Lower leg skin (tissue), 4 donors: Measurements from ENCODE around the gene TRIM48. TPM values are rescaled to one million over a fixed set of nuclear protein-coding genes. Genes with fewer than 3 reads are reported as not detected.
"Not testable (repeated sequence)": the region's sequence is repeated elsewhere in the genome, so short reads cannot be mapped to it uniquely, and the experiment has no call there.

Experiments
- DNase-seq, 2 donors: peaks; one replicate each; pipeline ENCODE4 v3.0.0-alpha.2; 2019; ENCODE audit warnings: low spot score in 2 of 2
- H3K4me3 ChIP-seq: fragments of 200-600 bp; sonication (generic); 2 replicates; pipeline ENCODE4 v1.5.1; 2017; ENCODE audit warnings: mild to moderate bottlenecking, low read depth; ENCODE audit not compliant: poor library complexity, severe bottlenecking
- POLR2A ChIP-seq, 2 donors: fragments of 450-650 bp; IDR thresholded peaks; one replicate each; pipeline ENCODE4 v1.6.1; 2016 to 2017; ENCODE audit warnings: antibody characterized with exemption in 2 of 2, mild to moderate bottlenecking in 1 of 2, moderate library complexity in 1 of 2
- WGBS, 2 donors: methylation state at CpG; one replicate each; pipeline ENCODE4 v1.1.5; 2018; 5-methylcytosine and 5-hydroxymethylcytosine counted together
- intact Hi-C: fragments of 100-400 bp; cut with DNase I; formaldehyde crosslinking; loops from one replicate; pipeline ENCODE4 v1.15.0; 2023; ENCODE audit warnings: low total_unique reads
- total RNA-seq, 4 donors: library from RNA; depleted of rRNA; stranded (reverse); fragments of >200 nt; gene quantifications; one replicate each; pipeline ENCODE4 v1.1.0, GENCODE V29; 2016
- TF ChIP-seq, protein P1 (sequence below), 3 donors: fragments of 450-650 bp; IDR thresholded peaks; one replicate each; pipeline ENCODE4 v1.5.1; 2016; ENCODE audit warnings: antibody characterized with exemption in 3 of 3, mild to moderate bottlenecking in 3 of 3, moderate library complexity in 2 of 3

TRIM48 gene, protein sequence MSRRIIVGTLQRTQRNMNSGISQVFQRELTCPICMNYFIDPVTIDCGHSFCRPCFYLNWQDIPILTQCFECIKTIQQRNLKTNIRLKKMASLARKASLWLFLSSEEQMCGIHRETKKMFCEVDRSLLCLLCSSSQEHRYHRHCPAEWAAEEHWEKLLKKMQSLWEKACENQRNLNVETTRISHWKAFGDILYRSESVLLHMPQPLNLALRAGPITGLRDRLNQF
- not detected for total RNA-seq

DNA sequence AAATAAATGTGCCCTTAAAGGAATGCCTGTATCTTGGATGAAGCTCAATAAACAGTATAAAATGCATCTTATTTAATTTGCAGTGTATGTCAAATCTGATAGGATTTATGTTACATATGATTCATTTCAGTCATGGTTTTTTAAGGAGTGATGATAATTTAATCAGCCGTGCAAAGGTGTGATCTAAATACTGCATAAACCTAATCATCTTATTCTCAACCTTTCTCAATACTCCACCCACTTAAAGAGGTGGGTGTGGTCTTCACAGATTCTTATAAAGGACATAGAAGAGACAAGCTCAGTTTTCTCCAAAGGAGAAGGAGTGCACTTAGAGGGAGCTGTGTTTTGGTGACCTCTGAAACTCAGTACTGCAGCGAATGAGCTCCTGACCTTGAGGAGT lies at the start of gene TRIM48:
TRIM48 (plus strand) TSS at position 301 of the 400 bp plus-strand sequence. CDS start 113 bp downstream, outside the sequence.
- DNase-seq, H3K4me3 ChIP-seq, intact Hi-C loops: not testable (repeated sequence)
- WGBS, 2 donors: 58 to 64% methylated on average over 2 of the region's 2 CpGs

DNA sequence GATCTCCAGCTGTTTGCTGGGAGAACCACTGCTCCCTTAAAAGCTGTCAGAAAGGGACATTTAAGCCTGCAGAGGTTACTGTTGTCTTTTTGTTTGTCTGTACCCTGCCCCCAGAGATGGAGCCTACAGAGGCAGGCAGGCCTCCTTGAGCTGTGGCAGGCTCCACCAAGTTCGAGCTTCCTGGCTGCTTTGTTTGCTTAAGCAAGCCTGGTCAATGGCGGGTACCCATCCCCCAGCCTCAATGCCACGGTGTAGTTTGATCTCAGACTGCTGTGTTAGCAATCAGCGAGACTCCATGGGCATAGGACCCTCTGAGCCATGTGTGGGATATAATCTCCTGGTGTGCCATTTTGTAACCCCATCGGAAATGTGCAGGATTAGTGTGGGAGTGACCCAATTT lies 23.6 kb upstream of the TRIM48 start:
- 68 to 78% methylated on average over 5 of the region's 5 CpGs for WGBS, 2 donors
- intact Hi-C loops, DNase-seq, H3K4me3 ChIP-seq: not testable (repeated sequence)

DNA sequence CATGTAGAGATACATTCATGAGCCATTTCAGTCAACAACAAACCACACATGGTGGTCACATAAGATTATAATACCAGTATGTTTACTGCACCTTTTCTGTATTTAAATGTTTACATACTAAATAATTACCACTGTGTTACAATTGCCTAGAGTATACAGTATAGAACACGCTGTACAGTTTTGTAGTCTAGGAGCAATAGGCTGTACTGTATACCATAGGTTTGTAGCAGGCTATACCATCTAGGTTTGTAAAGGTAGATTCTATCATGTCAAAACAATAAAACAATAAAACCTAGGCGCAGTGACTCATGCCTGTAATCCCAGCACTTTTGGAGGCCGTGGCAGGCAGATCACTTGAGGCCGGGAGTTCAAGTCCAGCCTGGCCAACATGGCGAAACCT lies 1.1 kb downstream of the TRIM48 start:
- no peak for DNase-seq
- H3K4me3 ChIP-seq: no peak overlapping the region
- intact Hi-C loops: no loop called here
- WGBS, 2 donors: 81 to 85% methylated on average over 5 of the region's 5 CpGs
- TF ChIP-seq, protein P1, sequence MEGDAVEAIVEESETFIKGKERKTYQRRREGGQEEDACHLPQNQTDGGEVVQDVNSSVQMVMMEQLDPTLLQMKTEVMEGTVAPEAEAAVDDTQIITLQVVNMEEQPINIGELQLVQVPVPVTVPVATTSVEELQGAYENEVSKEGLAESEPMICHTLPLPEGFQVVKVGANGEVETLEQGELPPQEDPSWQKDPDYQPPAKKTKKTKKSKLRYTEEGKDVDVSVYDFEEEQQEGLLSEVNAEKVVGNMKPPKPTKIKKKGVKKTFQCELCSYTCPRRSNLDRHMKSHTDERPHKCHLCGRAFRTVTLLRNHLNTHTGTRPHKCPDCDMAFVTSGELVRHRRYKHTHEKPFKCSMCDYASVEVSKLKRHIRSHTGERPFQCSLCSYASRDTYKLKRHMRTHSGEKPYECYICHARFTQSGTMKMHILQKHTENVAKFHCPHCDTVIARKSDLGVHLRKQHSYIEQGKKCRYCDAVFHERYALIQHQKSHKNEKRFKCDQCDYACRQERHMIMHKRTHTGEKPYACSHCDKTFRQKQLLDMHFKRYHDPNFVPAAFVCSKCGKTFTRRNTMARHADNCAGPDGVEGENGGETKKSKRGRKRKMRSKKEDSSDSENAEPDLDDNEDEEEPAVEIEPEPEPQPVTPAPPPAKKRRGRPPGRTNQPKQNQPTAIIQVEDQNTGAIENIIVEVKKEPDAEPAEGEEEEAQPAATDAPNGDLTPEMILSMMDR (IDR thresholded peaks at IDR 0.05): no peak
- no peak for TF ChIP-seq POLR2A (IDR thresholded peaks at IDR 0.05)

Other genes with a start within 250 kb of the TRIM48 start
- gene OR4A16, start 81.0 kb downstream of the TRIM48 start, total RNA-seq: not detected
- gene OR4A15, start 105.8 kb downstream of the TRIM48 start, total RNA-seq: not detected